B cell (primary cell): ENCODE data around the gene NBEAL2.

Experiments
- EZH2 ChIP-seq: IDR thresholded peaks from 2 replicates; pipeline ENCODE4 v1.6.1; 2012; ENCODE audit warnings: borderline replicate concordance, low read depth, mild to moderate bottlenecking, moderate library complexity, low read length; ENCODE audit not compliant: insufficient read depth, poor library complexity, severe bottlenecking
- TF ChIP-seq, protein P1 (sequence below): fragments of 200-600 bp; IDR thresholded peaks from one replicate; pipeline ENCODE4 v1.8.0; 2022; ENCODE audit warnings: antibody characterized with exemption, mild to moderate bottlenecking

DNA sequence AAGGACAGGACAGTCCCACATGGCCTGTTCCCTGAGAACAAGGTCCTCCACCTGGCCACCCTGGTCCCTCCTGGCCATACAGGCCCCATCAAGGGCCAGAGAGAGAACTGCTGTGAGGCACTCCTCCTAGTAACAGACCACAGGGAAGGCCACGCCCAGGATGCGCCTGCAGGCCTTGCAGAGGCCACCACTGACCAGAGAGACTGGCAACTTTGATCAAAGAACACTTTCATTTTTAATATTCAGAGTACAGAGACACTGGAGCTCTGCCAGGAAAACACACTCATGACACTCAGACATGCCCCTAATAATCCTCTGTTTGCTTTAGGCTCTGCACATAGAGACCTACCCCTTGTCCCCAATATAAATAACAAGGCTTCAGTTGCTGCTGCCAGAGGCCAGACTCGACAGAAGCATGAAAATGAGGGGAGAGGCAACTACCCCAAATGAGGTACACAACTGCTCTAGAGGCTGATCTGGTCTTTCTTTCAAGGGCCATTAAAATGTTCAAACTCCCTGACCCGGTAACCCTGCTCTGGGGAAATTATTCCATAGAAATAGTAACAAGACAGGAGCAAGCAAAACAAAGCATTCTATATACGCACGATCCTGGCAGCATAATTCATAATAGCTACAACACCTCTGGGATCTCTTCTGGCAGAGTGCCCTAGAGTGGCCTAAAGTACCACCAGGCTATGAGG is 47.7 kb upstream of the NBEAL2 start:
- TF ChIP-seq, protein P1, sequence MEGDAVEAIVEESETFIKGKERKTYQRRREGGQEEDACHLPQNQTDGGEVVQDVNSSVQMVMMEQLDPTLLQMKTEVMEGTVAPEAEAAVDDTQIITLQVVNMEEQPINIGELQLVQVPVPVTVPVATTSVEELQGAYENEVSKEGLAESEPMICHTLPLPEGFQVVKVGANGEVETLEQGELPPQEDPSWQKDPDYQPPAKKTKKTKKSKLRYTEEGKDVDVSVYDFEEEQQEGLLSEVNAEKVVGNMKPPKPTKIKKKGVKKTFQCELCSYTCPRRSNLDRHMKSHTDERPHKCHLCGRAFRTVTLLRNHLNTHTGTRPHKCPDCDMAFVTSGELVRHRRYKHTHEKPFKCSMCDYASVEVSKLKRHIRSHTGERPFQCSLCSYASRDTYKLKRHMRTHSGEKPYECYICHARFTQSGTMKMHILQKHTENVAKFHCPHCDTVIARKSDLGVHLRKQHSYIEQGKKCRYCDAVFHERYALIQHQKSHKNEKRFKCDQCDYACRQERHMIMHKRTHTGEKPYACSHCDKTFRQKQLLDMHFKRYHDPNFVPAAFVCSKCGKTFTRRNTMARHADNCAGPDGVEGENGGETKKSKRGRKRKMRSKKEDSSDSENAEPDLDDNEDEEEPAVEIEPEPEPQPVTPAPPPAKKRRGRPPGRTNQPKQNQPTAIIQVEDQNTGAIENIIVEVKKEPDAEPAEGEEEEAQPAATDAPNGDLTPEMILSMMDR = no peak
- no peak for TF ChIP-seq EZH2
